Neuronal stem cell (in vitro differentiated cells): ENCODE measurements around the gene ALDOC.
A peak's percentile ranks its signal among the peaks of the same experiment; 100 is the strongest.

ENCODE experiments used
- DNase-seq: peaks from one replicate; pipeline ENCODE4 v3.0.0-alpha.2; 2013; ENCODE audit warnings: low spot score
- H2AFZ ChIP-seq: one replicate; pipeline ENCODE4 v1.6.1; 2013; ENCODE audit warnings: mild to moderate bottlenecking, low read length, inconsistent platforms
- H2AK5ac ChIP-seq: 2 replicates; pipeline ENCODE4 v1.6.1; 2013; ENCODE audit warnings: low read depth, mild to moderate bottlenecking, inconsistent platforms, low read length, moderate library complexity, mixed read lengths
- H2BK120ac ChIP-seq: 2 replicates; pipeline ENCODE4 v1.6.1; 2013; ENCODE audit warnings: low read depth, mild to moderate bottlenecking, inconsistent platforms, low read length, moderate library complexity, mixed read lengths
- H2BK12ac ChIP-seq: one replicate; pipeline ENCODE4 v1.6.1; 2013; ENCODE audit warnings: low read length, inconsistent platforms
- H2BK15ac ChIP-seq: 2 replicates; pipeline ENCODE4 v1.6.1; 2013; ENCODE audit warnings: mild to moderate bottlenecking, low read length, inconsistent platforms, mixed read lengths
- H2BK5ac ChIP-seq: one replicate; pipeline ENCODE4 v1.6.1; 2013; ENCODE audit warnings: inconsistent platforms, mild to moderate bottlenecking, low read length, moderate library complexity
- H3K14ac ChIP-seq: one replicate; pipeline ENCODE4 v1.6.1; 2013; ENCODE audit warnings: low read length, inconsistent platforms
- H3K18ac ChIP-seq: 2 replicates; pipeline ENCODE4 v1.6.1; 2013; ENCODE audit warnings: low read length, inconsistent platforms
- H3K23ac ChIP-seq: 2 replicates; pipeline ENCODE4 v1.6.1; 2013; ENCODE audit warnings: low read depth, mild to moderate bottlenecking, mixed read lengths, low read length, inconsistent platforms; ENCODE audit not compliant: poor library complexity
- H3K27ac ChIP-seq: replicated peaks from 3 replicates; pipeline ENCODE4 v1.5.1; 2013; ENCODE audit warnings: low read length, inconsistent platforms
- H3K27me3 ChIP-seq, 3 experiments: 2 replicates each; pipeline ENCODE4 v1.6.1; 2013; ENCODE audit warnings: low read length in 3 of 3, mild to moderate bottlenecking in 2 of 3, inconsistent platforms in 1 of 3, low read depth in 1 of 3, mixed read lengths in 1 of 3, moderate library complexity in 1 of 3; ENCODE audit not compliant: control insufficient read depth in 3 of 3, insufficient read depth in 3 of 3
- H3K36me3 ChIP-seq, 2 donors: replicated peaks in 1 of 2; 2 replicates each; pipeline ENCODE4 v1.6.1; 2013; ENCODE audit warnings: low read length in 2 of 2; ENCODE audit not compliant: control insufficient read depth in 2 of 2, insufficient read depth in 2 of 2
- H3K4ac ChIP-seq: 2 replicates; pipeline ENCODE4 v1.6.1; 2013; ENCODE audit warnings: inconsistent platforms, mild to moderate bottlenecking, low read length, moderate library complexity
- H3K4me1 ChIP-seq, 2 donors: 1 replicate in 1 of 2; 2 replicates in 1 of 2; pipeline ENCODE4 v1.6.1; 2013; ENCODE audit warnings: low read length in 2 of 2, low read depth in 1 of 2; ENCODE audit not compliant: control insufficient read depth in 2 of 2, insufficient read depth in 1 of 2
- H3K4me2 ChIP-seq: one replicate; pipeline ENCODE4 v1.6.1; 2013; ENCODE audit warnings: mild to moderate bottlenecking, low read length, inconsistent platforms; ENCODE audit not compliant: insufficient read depth, poor library complexity, severe bottlenecking
- H3K4me3 ChIP-seq, 2 donors: 2 replicates each; pipeline ENCODE4 v1.5.1; 2013; ENCODE audit warnings: low read length in 2 of 2, mild to moderate bottlenecking in 2 of 2, inconsistent platforms in 1 of 2, moderate library complexity in 1 of 2
- H3K79me1 ChIP-seq: one replicate; pipeline ENCODE4 v1.6.1; 2013; ENCODE audit warnings: low read depth, mild to moderate bottlenecking, inconsistent platforms, low read length, moderate library complexity
- H3K9ac ChIP-seq: one replicate; pipeline ENCODE4 v1.6.1; 2013; ENCODE audit warnings: mild to moderate bottlenecking, low read depth, low read length, inconsistent platforms; ENCODE audit not compliant: poor library complexity
- H3K9me3 ChIP-seq, 2 donors: replicated peaks in 1 of 2; 2 replicates each; pipeline versions ENCODE3 to v1.6.1; 2013; ENCODE audit warnings: low read length in 2 of 2, mild to moderate bottlenecking in 2 of 2, inconsistent platforms in 1 of 2, low read depth in 1 of 2, mixed read lengths in 1 of 2, moderate library complexity in 1 of 2; ENCODE audit not compliant: control insufficient read depth in 2 of 2, insufficient read depth in 1 of 2
- H4K8ac ChIP-seq: one replicate; pipeline ENCODE4 v1.6.1; 2013; ENCODE audit warnings: low read depth, mild to moderate bottlenecking, inconsistent platforms, low read length, moderate library complexity
- H4K91ac ChIP-seq: one replicate; pipeline ENCODE4 v1.6.1; 2013; ENCODE audit warnings: low read length, low read depth, mild to moderate bottlenecking, inconsistent platforms; ENCODE audit not compliant: poor library complexity
- WGBS, 2 donors: extraction: QIAGEN DNeasy Blood & Tissue Kit; methylation state at CpG; one replicate each; pipeline ENCODE4 v1.1.7; 2013; ENCODE audit warnings: missing lambda C conversion rate in 2 of 2, mixed read lengths in 1 of 2; ENCODE audit not compliant: insufficient read length in 2 of 2, insufficient replicate concordance in 1 of 2; ENCODE audit errors: extremely low coverage in 2 of 2; 5-methylcytosine and 5-hydroxymethylcytosine counted together

Gene ALDOC

DNA sequence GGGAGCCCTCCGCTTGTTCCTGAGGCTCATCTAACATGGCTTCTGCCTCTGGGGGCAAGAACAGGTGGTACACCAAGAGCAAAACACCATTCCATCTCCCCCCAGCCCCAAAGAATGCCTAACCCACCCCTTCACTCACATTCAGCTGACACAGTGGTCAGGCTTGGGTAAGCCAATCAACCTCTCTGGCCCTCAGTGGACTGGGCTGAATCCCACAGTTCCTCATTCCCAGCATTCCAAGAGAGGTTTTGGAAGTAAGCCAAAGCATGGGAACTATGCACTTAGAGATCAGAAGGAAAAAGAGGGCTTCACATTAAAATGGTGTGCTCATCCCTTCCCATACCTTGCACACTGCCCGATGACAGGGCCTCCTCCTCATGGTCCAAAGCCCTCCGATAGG lies 13.2 kb downstream of the ALDOC start:
- WGBS, 2 donors, result no CpG with 5 or more reads among the region's 3 CpGs
- Histone ChIP-seq H2AK5ac (no peak overlapping the region), H3K4ac (no peak overlapping the region), H3K18ac (no peak overlapping the region), H3K14ac (no peak overlapping the region), H2BK12ac (no peak overlapping the region), H3K4me1 (no peaks in the 10 kb centered on the region), H2BK5ac (no peak overlapping the region), H3K79me1 (peaks cover 2% of the 10 kb centered on the region), H3K9ac (no peak overlapping the region), H3K9me3 (no peaks in the 10 kb centered on the region), H4K91ac (no peak overlapping the region), H3K27me3 (no peaks in the 10 kb centered on the region), H4K8ac (no peak overlapping the region), H3K23ac (no peak overlapping the region), H3K27ac (no peak overlapping the region), H3K36me3 (peaks cover 7 to 54% of the 10 kb centered on the region in 2 donors), H2BK120ac (no peak overlapping the region), H2BK15ac (no peak overlapping the region), H2AFZ (no peak overlapping the region), H3K4me3 (no peak overlapping the region), H3K4me2 (no peak overlapping the region)
- DNase-seq, result no peak

DNA sequence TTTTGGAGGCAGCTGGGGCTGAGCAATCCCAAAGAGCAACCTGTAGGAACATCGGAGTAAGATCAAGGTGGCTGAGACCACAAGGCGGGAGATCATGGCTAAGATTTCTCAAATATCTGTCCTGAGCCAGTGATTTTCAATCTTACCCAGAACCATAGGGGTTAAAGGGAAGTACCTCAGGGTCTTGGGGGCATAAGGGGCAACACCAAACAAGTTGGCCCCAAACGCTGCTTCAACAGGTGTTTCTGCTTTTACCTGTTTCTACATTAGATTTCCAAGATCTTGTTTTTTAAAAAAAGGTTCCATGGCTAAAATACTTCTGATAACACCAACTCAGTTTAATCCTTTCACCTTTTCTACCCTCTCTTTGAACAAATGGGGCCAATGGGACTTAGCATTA lies 21.7 kb downstream of the ALDOC start:
- H4K91ac ChIP-seq, result no peak overlapping the region
- WGBS, 2 donors, result no CpG with 5 or more reads among the region's 3 CpGs

DNA sequence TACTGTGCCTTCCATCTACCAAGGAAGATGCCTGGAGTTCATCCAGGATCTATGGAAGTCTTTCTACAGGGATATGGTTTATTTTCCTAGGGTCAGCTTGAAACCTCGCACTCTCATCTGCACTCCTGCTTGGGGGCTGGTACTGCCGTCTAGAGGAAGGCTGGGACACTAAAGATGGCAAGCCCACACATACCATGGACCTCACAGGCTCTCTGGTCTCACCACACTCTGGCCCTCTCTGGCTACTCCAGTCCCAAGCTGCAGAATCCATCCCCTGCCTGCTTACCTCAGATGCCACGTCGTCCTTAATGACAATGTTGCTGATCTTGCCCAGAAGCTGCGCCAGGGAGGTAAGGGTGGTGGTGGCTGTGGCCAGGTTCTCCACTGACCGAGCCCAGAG lies 22.1 kb downstream of the ALDOC start:
- no peak for DNase-seq
- Histone ChIP-seq H3K23ac (no peak overlapping the region), H3K79me1 (peaks cover 6% of the 10 kb centered on the region), H3K14ac (no peak overlapping the region), H3K9ac (no peak overlapping the region), H3K4me1 (peaks cover 12 to 14% of the 10 kb centered on the region in 2 donors), H2BK12ac (no peak overlapping the region), H2BK5ac (no peak overlapping the region), H2BK120ac (no peak overlapping the region), H3K18ac (no peak overlapping the region), H3K4me2 (no peak overlapping the region), H2AK5ac (no peak overlapping the region), H3K4ac (no peak overlapping the region), H3K4me3 (no peak overlapping the region), H2BK15ac (no peak overlapping the region), H3K27me3 (no peaks in the 10 kb centered on the region), H2AFZ (no peak overlapping the region), H3K9me3 (no peaks in the 10 kb centered on the region), H3K27ac (no peak overlapping the region), H4K91ac (no peak overlapping the region), H4K8ac (no peak overlapping the region), H3K36me3 (peaks cover 23 to 59% of the 10 kb centered on the region in 2 donors)
- WGBS, 2 donors, result no CpG with 5 or more reads among the region's 6 CpGs

More for the DNA sequence above, 21.7 kb downstream of the ALDOC start:
- Histone ChIP-seq H3K23ac (no peak overlapping the region), H2BK5ac (no peak overlapping the region), H3K14ac (no peak overlapping the region), H3K4me3 (no peak overlapping the region), H4K8ac (no peak overlapping the region), H2AK5ac (no peak overlapping the region), H3K9me3 (no peaks in the 10 kb centered on the region), H3K18ac (no peak overlapping the region), H3K79me1 (peaks cover 6% of the 10 kb centered on the region), H3K4ac (no peak overlapping the region), H3K4me2 (no peak overlapping the region), H3K27me3 (no peaks in the 10 kb centered on the region), H2AFZ (no peak overlapping the region), H2BK15ac (no peak overlapping the region), H3K9ac (no peak overlapping the region), H3K27ac (no peak overlapping the region), H3K36me3 (peaks cover 25 to 64% of the 10 kb centered on the region in 2 donors), H2BK120ac (no peak overlapping the region), H2BK12ac (no peak overlapping the region), H3K4me1 (peaks cover 11 to 12% of the 10 kb centered on the region in 2 donors)
- DNase-seq, result no peak

DNA sequence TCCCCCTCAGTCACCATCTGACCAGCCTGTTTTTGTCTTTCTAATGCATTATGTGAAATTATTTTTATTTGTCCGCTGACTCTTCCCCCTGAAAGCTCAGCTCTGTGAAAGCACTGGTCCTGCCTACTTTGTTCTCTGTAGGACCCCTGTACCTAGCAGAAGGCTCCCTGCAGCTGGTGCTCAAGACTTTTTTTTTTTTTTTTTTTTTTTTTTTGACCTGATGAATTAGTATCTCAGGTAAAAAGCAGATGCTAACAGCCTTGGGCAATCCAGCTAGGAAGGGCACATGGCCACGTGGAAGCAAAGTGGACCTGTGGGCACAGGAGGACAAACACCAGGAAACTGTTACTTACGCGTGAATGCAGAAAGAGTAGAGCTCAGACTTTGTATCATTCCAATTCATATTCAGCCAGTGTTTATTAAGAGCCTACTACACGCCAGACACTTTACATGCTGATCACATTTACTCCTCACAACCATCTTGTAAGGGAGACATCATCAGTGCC lies 23.6 kb downstream of the ALDOC start:
- Histone ChIP-seq H3K9me3 (no peaks in the 10 kb centered on the region), H3K4me2 (peak overlapping the region; percentile 57), H2AK5ac (no peak overlapping the region), H3K4ac (no peak overlapping the region), H2BK15ac (no peak overlapping the region), H3K79me1 (peaks cover 6% of the 10 kb centered on the region), H3K27me3 (no peaks in the 10 kb centered on the region), H3K27ac (no peak overlapping the region), H3K18ac (no peak overlapping the region), H2AFZ (peak overlapping the region; percentile 93), H4K8ac (no peak overlapping the region), H3K9ac (no peak overlapping the region), H3K14ac (no peak overlapping the region), H3K4me3 (peak overlapping the region in 1 of 2 donors; percentile 67), H3K36me3 (peaks cover 20 to 50% of the 10 kb centered on the region in 2 donors), H2BK12ac (no peak overlapping the region), H4K91ac (no peak overlapping the region), H2BK5ac (no peak overlapping the region), H2BK120ac (no peak overlapping the region), H3K23ac (no peak overlapping the region), H3K4me1 (peaks cover 12 to 18% of the 10 kb centered on the region in 2 donors)
- WGBS, 2 donors, result no CpG with 5 or more reads among the region's 5 CpGs
- no peak for DNase-seq
